Embryonic facial prominence (tissue), 1 donor: ENCODE measurements around the gene ILK.

Experiments used
- DNase-seq: peaks from one replicate; pipeline ENCODE4 v3.0.0-alpha.2; 2016; ENCODE audit errors: extremely low spot score

Gene ILK

DNA sequence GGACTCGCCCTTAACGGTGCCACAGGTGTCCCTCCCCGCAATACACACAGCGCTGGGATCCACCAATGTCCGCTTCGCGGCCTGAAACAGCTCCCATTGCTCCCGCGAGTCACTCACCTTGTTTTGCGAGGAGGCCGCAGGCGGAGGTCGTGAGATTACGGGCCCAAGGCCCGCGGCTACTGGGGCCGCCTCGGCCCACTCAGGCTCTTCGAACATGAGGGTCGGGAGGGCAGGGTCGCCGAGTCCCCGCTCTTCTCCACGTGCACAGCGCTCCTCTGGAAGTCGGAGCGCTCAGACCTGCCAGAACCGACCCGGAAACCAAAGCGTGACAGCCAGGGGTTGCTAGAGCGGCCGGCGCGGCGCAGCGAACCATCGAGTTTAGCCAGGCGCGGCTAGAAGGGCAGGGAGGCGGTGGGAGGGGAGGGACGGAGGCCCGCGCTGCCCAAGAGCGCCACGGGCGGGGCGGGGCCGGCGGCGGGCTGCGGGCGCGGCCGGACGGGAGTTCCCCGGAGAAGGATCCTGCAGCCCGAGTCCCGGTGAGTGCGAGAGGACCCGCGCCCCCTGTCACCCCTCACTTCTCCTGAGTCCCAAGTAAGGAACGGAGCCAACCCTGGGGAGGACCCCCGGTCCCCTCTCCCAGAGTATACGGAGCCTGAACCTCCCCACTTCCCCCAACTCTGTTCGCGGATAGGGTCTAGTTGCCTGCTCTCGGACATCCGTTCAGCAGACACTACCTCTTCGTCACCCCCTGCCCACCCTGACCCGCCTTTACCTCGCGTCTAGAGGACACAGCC, at the start of gene ILK, which contains the start of gene RRP8:
Gene ILK (plus strand): TSS at position 488 of the 794 bp plus-strand sequence. CDS start 498 bp downstream, outside the sequence.
Gene RRP8 (minus strand): TSS at position 330 of the 794 bp plus-strand sequence. CDS start 114 bp downstream, at position 216.
- peak; percentile 70 for DNase-seq

DNA sequence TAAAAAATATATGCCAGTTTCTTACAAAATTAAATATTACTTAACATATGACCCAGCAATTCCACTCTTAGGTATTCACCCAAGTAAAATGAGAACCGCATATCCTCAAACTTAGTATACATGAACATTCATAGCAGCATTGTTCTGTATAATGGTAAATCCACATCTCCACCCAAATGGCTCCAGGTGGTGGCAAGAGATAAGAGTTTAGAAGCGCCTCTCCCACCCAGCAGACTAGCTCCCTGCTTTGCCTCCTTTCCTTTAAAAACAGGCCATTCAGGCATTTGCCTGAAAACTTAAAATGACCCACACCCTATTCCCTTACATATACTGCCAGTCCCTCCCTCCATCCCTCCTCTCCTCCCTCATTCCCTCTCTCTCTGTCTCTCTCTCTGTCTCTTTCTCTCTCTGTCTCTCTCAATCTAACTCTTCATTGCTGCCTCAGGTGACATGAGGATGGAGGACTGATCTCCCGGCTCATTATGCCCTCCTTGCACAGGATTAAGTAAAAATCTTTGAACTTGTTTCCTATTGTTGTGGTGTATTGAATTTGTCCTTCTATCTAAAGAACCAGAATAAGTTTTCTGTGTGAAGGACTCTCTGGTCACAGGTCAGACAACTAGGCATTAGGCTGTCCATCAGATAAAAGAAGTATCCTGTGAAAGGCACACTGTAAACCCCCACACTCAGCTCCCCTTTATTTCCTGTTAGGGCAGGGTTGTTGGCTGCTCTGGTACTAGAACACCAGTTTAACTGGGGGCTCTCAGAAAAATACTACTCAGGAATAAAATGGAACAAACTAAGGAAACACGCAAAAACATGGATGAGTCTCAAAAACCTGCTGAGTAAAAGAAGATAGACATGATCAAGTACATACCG, 48.5 kb upstream of the ILK start:
- no peak for DNase-seq

GRCh38 chr11:6556139-6556949, 47.2 kb upstream of the ILK start:
- DNase-seq: no peak

- DNase-seq: no peak
These were observed 46.5 kb upstream of the ILK start for GRCh38 chr11:6557063-6557462.

- DNase-seq: no peak
These were observed 45.6 kb upstream of the ILK start for GRCh38 chr11:6557761-6558674.

GRCh38 chr11:6559369-6559768, 44.2 kb upstream of the ILK start:
- DNase-seq: no peak

DNA sequence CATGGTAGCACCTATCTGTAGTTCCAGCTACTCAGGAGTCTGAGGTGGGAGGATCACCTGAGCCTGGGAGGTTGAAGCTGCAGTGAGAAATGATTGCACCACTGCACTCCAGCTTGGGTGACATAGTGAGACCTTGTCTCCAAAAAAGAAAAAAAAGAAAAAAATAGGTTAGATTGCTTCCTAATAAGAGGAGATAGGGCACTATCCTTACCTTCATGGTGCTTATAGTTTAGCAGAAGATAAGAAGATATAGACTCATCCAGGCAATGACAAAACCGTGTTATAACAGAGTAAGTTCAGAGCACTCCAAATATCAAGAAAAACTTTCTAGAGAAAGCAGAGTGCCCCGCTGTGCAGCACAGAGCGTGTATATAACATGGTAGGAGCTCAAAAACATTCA, 42.3 kb upstream of the ILK start:
- no peak for DNase-seq

DNA sequence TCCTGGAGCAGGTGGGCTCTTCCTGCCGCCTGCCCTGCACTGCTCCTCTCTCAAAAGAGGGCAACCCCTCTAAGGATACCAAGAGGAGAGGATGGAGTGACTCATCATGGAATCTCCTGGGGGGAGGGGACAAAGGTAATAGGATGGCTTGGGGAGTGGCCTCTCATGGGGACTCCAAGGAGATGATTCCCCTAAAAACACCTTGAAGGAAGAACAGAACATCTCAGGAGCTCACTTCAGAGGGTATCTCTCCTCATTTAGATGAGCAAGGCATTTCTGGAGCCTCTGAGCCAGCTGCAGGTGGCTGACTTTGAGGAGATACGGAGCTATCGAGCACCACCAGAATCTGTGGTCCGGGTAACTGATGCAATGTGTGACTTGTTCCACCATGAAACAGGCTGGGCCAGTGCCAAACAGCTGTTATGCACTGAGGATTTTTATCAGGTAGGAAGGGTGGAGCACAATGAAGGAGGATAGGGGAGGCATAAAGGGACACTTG, 40.4 kb upstream of the ILK start:
- DNase-seq: no peak

DNA sequence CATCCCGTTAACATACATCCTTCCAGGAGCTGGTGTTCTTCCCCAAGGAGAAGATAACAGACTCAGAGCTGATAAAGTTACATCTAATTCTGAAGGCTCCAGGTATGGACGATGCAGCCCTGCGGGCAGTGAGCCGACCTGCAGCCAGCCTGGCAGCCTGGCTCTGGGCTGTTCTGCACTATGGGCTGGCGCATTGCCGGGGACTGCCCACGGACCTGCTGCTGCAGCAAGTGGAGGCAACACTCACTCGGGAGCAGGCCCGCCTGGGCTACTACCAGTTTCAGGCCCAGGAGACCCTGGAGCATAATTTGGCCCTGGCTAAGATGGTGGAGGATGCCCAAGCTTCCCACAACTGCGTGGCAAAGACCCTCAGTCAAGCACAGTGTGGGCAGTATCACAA, 39.9 kb upstream of the ILK start:
- no peak for DNase-seq

DNA sequence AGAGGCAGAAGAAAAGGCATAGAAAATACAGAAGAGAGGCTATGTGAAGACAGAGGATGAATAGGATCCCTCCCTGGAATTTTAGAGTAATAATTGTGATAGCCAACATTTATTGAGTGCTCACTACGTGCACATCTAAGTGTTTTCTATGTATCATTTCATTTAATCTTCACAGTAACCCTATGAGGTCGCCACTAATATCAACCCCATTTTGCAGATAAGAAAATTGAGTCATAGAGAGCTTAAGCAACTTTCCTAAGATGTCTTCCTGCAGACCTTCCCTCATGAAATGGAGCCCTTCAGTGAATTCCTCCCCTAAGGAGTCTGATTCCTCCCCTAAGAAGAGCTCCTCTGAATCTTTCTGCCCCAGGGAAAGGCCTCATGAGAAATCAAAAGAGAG, 38.2 kb upstream of the ILK start:
- DNase-seq: no peak

DNA sequence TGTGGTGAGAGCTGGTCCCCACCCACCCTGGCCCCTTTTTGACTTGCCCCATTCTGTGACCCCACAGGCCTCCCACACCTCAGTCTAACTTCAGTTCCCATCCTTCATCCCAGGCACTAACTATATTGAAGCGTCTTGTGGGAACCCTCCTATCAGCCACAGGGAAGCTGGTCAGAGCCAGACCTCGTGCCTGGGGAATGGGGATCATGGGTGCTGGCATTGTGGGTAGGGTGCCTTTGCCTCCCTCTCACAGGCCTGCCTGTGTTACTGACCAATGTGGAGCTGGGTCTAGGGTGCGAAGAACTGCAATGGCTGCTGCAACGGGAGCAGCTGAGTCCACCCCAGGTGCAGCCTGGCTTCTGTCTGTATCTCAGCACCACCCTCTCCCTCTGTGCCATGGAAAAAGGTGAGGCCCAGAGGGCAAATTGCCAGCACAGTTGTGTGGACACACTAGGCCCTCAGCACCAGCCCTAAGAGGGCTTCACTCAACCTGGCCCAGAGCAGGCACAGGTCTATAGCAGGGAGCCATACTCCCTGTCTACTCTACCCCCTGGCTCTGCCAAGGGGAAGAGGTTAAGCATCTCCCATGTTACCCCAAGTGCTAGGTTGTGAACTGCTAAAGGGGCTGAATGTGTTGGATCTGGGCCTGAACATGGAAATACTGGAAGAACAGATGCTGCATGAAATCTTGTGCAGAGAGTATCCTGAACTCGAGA, 37.4 kb upstream of the ILK start:
- no peak for DNase-seq

GRCh38 chr11:6566704-6567370, 36.7 kb upstream of the ILK start:
- DNase-seq: no peak

- DNase-seq: no peak
These were observed 36.2 kb upstream of the ILK start for GRCh38 chr11:6567371-6567745.

DNA sequence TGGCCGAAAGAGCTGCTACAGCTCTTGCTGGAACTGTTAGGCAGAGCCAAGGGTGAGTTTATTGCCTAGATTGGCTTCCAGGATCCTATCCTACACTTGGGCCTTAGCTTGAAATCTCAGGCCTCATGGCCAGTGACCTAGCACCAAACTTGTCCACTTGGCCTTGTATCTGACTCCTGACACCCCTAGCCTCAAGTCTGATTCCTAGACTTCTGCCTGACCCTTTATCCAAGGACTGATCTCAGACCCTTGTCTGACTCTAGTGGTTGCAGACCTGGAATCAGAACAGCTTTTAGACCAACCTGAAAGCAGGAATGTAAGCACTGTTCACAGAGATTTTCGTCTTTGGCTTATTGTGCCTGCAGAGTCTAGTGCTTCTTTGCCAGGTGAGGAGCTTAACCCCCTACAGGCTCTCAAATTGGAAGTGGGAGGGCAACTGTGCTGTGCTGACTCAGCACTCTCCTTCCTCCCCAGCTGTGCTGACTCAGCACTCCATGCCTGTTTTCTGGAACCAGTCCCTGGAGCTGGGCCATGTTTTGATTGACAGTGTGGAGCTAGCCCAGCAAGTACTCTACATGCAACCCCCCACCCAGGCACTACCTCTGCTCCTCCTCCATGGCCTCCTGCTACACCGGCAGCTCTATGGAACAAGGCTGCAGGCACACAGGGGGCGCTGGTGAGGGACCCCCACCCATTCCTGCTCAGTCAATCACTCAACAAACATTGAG, 35.2 kb upstream of the ILK start:
- peak; percentile 22 for DNase-seq

GRCh38 chr11:6569706-6570105, 33.9 kb upstream of the ILK start:
- DNase-seq: no peak

DNA sequence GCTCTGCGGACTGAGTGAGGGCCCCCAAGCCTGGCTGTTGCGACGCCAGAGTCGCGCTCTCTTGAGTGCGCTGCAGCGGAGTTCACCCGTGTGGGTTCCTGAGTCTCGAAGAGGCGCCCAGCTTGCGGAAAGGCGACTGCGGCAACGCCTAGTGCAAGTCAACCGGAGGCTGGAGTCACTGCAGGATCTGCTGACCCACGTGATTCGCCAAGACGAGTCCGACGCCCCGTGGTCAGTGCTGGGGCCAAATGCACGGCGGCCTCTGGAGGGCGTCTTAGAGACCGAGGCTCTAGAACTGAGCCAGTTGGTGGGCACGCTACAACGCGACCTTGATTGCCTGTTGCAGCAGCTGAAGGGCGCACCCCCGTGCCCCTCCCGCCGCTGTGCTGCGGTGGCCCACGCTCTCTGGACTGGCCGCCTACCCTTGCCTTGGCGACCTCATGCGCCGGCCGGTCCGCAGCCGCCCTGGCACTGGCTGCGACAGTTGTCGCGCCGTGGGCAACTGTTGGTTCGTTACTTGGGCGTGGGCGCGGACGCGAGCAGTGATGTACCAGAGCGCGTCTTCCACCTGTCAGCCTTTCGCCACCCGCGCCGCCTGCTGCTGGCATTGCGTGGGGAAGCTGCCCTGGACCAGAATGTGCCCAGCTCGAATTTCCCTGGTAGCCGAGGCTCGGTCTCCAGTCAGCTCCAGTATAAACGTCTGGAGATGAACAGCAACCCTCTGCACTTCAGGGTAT, 32.7 kb upstream of the ILK start:
- DNase-seq: no peak

DNA sequence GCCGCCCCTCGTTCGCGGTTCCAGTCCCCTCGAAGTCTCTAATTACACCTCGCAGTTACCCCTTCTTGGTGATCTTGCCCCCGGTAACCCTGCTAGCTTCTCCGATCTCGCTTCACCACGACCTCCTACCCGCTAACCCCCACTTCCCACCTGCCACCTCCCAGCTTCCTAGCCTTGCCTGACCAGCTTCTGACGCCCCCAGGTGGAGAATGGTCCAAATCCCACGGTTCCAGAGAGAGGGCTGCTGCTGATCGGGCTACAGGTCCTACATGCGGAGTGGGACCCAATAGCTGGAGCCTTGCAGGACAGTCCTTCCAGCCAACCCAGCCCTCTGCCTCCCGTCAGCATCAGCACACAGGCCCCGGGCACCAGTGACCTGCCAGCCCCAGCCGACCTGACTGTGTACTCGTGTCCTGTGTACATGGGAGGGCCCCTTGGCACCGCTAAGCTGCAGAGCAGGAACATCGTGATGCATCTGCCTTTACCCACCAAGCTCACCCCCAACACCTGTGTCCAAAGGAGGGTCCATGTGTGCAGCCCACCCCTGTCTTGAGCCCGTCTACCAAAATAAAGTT, 32.1 kb upstream of the ILK start:
- DNase-seq: no peak

- DNase-seq: no peak
These were observed 31.4 kb upstream of the ILK start for GRCh38 chr11:6572215-6572614.
